ENCODE results near the gene KEAP1. TPM values are rescaled to one million over a fixed set of nuclear protein-coding genes. Genes with fewer than 3 reads are reported as not detected.

The KEAP1 gene
- total and polyA plus RNA-seq, 12 donors: 49.1 to 84.9 (median 60.0) TPM

DNA sequence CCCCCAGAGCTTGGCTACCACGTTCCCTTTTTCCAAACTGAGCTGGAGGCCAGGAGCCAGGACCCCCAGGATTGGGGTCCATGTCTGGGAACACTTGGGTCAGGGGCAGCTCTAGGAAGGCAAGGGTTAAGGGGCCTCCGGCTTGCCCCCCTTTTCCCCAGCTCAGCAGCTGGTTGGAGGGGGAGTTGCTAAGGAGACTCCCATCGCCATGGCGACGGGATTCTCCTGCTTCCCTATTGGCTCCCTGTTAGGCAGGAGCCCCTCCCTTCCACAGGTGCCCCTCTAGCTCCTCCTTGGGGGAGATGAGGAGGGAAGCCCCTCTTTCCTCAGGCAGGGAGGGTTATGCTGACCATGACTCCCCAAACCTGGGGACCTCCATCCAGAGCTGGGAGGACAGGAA, 48.9 kb downstream of the KEAP1 start:
- ATAC-seq (no peak), DNase-seq (no peak)
- 20 to 48% methylated on average over 5 of the region's 5 CpGs for WGBS, 2 donors
- H3K36me3 ChIP-seq: peaks cover 0 to 61% (median 0%) of the 10 kb centered on the region in 9 donors
- no peak overlapping the region for H3K27ac ChIP-seq
- intact Hi-C loops (cut with DNase I): loop anchor here in 1 of 10 donors (2.0 kb wide), 1 partner anchor 19 kb away; no protein-coding TSS in a partner anchor
- TF ChIP-seq, protein P1, sequence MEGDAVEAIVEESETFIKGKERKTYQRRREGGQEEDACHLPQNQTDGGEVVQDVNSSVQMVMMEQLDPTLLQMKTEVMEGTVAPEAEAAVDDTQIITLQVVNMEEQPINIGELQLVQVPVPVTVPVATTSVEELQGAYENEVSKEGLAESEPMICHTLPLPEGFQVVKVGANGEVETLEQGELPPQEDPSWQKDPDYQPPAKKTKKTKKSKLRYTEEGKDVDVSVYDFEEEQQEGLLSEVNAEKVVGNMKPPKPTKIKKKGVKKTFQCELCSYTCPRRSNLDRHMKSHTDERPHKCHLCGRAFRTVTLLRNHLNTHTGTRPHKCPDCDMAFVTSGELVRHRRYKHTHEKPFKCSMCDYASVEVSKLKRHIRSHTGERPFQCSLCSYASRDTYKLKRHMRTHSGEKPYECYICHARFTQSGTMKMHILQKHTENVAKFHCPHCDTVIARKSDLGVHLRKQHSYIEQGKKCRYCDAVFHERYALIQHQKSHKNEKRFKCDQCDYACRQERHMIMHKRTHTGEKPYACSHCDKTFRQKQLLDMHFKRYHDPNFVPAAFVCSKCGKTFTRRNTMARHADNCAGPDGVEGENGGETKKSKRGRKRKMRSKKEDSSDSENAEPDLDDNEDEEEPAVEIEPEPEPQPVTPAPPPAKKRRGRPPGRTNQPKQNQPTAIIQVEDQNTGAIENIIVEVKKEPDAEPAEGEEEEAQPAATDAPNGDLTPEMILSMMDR (IDR thresholded peaks at IDR 0.05): no peak
- no peaks in the 10 kb centered on the region for H3K4me1 ChIP-seq
- no peaks in the 10 kb centered on the region for H3K27me3 ChIP-seq
- no peak overlapping the region for H3K4me3 ChIP-seq
- H3K9me3 ChIP-seq: no peaks in the 10 kb centered on the region

DNA sequence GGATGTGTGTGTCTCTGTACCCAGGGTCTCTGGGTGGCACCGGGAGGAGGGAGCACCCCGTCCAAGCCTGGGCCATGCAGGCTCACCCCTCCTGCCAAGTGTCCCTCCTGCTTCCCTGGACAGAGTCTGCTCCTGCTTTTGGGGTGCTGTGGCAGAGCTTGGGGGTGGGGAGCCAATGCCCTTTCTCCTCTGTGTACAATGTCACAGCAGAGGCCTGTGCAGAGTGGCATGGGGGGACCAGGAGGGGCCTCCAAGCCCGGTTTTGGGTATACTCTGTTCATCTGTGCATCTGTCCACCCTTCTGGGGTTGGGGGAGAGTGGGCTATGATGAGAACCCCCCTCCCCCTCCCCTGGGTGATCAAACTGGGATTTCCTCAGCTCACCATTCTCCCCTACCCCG, 49.3 kb downstream of the KEAP1 start:
- intact Hi-C loops (cut with DNase I): loop anchor here in 1 of 10 donors (2.0 kb wide), 1 partner anchor 19 kb away; no protein-coding TSS in a partner anchor
- no peak for DNase-seq
- 72 to 75% methylated on average over 4 of the region's 4 CpGs for WGBS, 2 donors
- Histone ChIP-seq H3K27me3 (no peaks in the 10 kb centered on the region), H3K9me3 (no peaks in the 10 kb centered on the region), H3K27ac (no peak overlapping the region), H3K4me3 (no peak overlapping the region), H3K4me1 (no peaks in the 10 kb centered on the region), H3K36me3 (peaks cover 0 to 61% (median under 1%) of the 10 kb centered on the region in 9 donors)
- ATAC-seq: no peak
- TF ChIP-seq, protein P1 (IDR thresholded peaks at IDR 0.05): no peak

- no peaks in the 10 kb centered on the region for H3K27me3 ChIP-seq
- TF ChIP-seq, protein P1 (IDR thresholded peaks at IDR 0.05): no peak
- H3K27ac ChIP-seq: no peak overlapping the region
- H3K36me3 ChIP-seq: peaks cover 0 to 63% (median 5%) of the 10 kb centered on the region in 9 donors
- ATAC-seq (no peak), DNase-seq (no peak)
- no peak overlapping the region for H3K4me3 ChIP-seq
- intact Hi-C loops (cut with DNase I): no loop called here
- H3K4me1 ChIP-seq: no peaks in the 10 kb centered on the region
- WGBS, 2 donors: 53 to 64% methylated on average over 24 to 25 of the region's 25 CpGs
- no peaks in the 10 kb centered on the region for H3K9me3 ChIP-seq
Measured at GRCh38 chr19:10452726-10453618, 50.2 kb downstream of the KEAP1 start.

DNA sequence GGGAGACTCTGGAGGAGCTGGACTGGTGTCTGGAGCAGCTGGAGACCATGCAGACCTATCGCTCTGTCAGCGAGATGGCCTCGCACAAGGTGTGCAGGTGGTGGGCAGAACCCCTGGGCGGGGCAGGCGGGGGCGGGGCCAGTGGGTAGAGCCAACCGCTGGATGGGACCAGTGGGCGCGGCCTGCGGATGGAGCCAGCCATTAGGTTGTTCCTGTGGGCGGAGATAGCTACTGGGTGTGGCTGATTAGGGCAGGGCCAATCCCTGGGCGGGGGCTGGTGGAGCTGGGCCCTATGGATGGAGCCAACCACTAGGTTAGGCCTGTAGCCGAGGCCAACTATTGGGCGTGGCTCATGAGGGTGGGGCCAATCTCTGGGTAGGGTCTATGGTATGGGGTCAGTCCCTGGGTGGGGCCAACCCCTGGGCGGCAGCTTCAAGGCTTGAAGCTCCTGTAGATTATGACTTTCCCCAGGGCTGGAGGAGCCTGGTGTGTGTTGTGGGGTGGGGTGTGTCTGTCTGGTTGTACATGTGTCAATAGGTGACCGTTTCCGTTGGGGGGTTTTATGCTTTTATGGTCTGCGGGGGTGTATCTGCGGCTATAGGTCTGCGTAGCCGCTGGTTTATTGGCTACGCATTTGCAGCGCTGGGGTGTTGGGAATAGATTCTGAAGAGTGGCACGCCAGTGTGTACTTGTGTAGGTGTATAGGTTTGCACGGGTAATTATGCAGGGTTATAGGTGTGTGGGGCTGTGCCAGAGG, 52.1 kb downstream of the KEAP1 start:
- peaks cover 0 to 64% (median 8%) of the 10 kb centered on the region in 9 donors for H3K36me3 ChIP-seq

More for the DNA sequence above, 52.1 kb downstream of the KEAP1 start:
- ATAC-seq (peak in 1 of 8 donors; percentile 11), DNase-seq (no peak)
- TF ChIP-seq, protein P1 (IDR thresholded peaks at IDR 0.05): no peak
- Histone ChIP-seq H3K27ac (no peak overlapping the region), H3K27me3 (no peaks in the 10 kb centered on the region), H3K9me3 (no peaks in the 10 kb centered on the region), H3K4me1 (no peaks in the 10 kb centered on the region), H3K4me3 (no peak overlapping the region)
- WGBS, 2 donors: 75 to 84% methylated on average over 25 of the region's 25 CpGs
- intact Hi-C loops (cut with DNase I): no loop called here
